Stimulated activated CD4-positive, alpha-beta T cell treated with anti-CD3 and anti-CD28 coated beads, Interleukin-2, amount 100 ng/mL, for 48 hours (primary cell): Measurements from ENCODE around the gene IL4I1.

Source experiments
- DNase-seq, 2 donors: peaks; one replicate each; pipeline ENCODE4 v3.0.0-alpha.2; 2020

Gene IL4I1

DNA sequence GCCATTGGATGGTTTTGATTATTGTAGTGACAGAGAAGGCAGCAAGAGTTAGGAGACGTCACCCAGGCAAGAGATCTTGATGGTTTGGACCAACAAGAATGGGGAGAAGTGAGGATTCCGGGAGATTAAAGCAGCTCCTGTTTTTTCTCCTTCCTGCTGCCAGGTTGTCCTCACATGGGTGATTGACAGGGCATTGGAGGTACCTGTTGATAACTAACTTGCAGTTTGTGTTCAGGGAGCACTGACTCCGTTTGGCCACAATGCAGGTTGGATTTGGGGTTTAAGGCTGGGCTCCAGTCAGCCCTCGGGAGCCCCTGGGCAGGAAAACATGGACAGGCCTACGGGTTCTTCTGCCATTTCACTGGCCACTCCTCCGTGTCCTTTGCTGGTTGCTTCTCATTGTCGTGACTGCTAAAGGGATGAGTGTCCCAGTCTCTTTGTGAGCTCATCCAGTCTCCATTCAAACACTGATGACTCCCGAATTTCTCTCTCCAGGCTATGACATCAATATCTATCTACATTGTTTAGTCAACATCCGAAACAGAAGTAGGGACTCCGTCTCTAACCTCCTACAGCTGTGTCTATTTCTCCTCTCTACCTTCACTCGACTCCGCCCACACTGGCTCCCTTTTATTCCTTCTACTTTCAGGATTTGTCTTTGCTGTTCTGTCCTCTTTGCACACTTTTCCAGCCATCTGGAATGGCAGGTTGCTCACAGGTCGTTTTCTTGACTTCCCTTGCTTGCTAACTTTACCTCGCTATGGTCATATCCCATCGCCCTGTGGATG lies 47.1 kb downstream of the IL4I1 start:
- DNase-seq, result no peak

DNA sequence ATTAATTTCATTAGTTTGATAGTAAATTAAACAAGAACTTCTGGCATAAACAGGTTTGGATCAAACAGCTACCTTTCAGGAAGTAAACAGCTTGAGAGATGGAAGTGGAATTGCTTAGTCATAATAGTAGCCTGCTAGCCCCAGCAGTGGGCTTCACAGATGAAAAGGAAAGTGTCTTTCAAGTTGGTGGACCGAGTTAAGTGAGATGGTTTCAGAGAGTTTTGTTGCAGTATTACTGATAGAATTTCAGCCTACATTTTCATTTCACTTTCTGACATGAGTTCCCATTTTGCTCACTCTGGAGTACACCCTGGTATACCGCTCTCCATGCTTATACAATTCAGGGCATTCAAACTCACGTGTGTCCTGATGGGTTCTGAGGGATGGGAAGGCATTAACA lies 47.7 kb downstream of the IL4I1 start:
- no peak for DNase-seq

DNA sequence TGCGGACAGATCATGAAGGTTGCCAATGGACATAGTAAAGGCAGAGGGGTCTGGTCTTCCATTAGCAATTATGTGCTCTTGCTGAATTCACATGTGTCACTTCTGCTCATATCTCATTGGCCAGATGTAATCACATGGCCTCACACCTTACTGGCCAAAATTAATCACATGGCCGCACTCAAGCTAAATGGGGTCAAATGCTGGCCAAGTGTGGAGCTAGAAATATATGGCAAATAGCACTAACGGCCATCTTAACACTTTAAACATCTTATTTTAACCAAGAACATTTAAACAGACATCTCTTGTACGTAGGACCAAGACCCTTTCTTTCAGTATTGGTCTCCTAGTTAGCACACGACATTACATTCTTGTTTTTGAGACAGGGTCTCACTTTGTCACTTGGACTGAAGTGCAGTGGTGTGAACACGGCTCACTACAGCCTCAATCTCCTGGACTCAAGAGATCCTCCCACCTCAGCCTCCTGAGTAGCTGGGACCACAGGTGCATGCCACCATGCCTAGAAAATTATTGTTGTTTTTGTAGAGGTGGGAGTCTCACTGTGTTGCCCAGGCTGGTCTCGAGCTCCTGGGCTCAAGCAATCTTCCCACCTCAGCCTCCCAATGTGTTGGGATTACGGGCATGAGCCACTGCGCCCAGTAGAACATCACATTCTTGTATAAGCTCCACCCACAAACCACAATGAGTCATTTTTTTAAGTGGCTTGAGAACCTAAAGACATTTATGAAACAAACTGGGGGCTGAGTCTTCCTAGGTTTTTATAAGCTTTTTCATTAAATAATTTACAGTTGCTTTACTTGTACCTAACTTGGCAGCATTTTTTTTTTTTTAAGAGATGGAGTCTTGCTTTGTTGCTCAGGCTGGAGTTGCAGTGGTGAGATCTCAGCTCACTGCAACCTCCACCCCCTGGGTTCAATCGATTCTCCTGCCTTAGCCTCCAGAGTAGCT lies 48.7 kb downstream of the IL4I1 start:
- no peak for DNase-seq

DNA sequence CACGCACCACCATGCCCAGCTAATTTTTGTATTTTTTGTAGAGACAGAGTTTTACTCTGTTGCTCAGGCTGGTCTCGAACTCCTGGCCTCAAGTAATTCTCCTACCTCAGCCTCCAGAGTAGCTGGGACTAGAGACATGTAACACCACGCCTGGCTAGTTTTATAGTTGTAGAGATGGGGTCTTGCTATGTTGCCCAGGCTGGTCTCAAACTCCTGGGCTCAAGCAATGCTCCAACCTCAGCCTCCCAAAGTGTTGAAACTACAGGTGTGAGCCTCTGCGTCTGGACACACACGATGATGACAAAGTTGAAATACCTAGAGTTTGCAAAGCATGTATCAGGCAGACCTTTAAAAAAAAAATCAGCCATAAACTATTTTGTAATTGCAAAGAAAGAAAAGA lies 50.3 kb downstream of the IL4I1 start:
- no peak for DNase-seq

DNA sequence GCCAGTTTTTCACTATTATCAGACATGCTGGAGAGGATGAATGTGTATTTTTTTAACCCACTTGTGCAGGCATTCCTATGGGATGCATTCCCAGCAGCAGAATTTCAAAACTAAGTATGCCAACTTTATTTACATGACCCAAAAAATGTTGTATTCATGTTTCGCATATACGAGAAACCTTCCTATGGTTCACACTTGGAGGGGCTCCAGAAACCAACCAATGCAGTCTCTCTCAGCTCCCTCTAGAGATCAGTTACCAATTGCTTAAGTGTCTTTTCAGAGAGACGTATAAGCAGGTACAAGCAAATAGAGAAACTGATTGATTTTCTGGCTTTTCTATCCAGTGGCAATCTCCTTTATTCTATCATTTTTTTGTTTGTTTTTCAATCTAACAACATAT lies 51.3 kb downstream of the IL4I1 start:
- DNase-seq, result no peak

DNA sequence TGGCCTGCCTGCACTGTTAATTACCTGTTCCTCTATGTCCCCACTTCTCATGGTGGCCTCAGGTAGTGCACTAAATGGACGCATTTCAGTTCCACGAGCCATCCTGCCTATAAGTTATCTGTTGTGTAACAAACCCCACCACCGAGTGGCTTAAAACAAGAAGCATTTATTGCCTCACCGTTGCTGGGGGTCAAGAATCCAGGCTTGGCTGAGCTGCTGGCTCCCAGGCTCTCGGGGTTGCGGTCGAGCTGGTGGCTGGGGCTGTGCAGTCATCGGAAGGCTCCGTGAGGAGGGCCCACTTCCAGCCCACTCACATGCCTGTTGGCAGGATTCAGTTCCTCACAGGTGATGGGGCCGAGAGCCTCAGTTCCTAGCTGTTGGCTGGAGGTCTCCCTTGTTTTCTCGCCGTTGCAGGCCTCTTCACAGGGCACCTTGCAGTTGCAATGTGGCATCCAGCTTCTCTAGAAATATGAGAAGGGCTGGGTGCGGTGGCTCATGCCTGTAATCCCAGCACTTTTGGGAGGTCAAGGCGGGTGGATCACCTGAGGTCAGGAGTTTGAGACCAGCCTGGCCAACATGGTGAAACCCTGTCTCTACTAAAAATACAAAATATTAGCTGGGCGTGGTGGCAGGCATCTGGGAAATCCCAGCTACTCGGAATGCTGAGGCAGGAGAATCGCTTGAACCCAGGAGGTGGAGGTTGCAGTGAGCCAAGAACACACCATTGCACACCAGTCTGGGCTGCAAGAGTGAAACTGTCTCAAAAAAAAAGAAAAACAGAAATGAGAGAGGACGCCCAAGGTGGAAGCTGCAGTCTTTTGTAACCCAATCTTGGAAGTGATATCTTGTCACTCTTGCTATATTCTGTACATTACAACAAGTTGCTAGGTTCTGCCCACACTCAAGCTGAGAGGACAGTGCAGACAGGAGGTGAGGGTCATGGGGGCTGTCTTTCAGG lies 52.3 kb downstream of the IL4I1 start:
- no peak for DNase-seq

DNA sequence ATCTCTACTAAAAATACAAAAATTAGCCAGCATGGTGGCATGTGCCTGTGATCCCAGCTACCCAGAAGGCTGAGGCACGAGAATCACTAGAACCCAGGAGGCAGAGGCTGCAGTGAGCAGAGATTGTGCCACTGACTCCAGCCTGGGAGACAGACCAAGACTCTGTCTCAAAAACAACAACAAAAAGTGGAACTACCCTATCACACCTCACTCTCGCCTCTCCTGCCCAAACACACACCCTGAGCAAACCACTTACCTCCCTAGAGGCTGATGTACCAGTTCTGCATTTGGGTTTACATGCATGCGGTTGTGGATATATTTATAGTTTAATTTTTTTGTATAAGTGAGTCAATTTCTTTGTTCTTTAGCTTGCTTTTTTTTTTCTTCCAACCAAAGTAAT lies 53.4 kb downstream of the IL4I1 start:
- DNase-seq, result no peak

DNA sequence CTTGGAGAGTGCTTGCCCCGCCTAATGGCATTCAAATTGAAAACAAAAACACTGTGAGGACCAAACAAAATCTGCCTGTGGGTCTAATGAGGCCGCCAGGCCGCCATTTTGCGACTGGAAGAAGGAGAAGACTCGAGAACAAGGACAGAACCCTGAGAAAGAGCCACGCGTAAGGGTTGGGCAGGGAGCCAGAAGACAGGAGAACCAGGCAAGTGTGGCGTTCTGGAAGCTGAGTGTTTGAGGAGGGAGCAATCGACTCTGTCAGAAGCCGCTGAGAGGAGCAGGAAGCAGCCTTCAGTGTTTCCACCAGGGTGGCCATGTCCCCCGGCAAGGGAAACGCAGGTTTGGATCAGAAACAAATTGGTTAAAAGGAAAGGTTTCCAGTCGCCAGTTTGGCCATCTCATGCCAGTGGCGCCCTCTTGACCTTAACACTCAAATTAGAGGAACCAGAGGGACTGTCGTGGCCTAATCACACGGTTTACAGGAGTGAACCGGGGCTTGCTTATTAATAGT lies 55.9 kb downstream of the IL4I1 start:
- no peak for DNase-seq

DNA sequence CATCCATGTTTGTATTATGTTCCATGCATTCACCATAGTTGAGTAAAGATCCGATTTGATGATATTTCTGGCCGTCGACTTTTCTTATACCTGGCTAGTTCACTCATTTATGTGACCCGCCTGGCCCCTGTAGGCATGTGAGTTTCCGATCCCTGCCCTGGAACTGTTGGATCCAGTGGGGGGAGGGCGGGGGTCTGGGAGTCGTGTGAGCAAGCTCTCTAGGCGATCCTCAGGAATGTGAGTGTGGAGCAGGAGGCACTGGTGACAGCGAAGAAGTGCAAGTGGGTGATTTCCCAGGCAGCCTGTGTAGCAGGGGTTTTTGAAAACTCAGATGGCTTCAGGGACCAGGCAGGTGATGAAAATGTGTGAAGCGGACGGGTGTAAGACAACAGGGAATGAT lies 56.4 kb downstream of the IL4I1 start:
- DNase-seq, result no peak

DNA sequence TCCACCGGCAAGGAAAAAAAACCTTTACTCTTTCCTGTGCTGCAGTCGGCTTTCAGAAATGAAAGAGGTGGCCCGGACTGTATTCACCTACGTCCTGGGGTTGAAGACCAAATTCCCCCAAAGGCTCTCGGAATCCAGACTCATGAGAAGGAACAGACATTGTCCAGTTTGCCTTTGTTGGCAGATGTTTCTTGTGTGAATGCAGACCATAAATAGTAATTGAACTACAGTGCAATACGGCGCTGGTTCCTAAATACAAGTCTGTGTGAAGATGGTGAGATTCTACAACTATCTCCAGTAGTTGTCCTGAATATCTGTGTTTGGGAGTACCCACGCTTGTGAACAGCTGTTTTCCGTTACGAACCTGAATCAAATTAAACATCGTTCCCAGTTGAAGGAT lies 57.0 kb downstream of the IL4I1 start:
- no peak for DNase-seq
